GM18520 (cell line): ENCODE data around the gene SLC46A2.
A peak's percentile ranks its signal among the peaks of the same experiment; 100 is the strongest.

Experiments
- ATAC-seq: cut with Tn5 transposase; IDR thresholded peaks from one replicate; pipeline ENCODE4 v1.9.1; 2021; ENCODE audit not compliant: unreplicated experiment

SLC46A2 gene

GRCh38 chr9:112861155-112861554 is 29.5 kb downstream of the SLC46A2 start:
- ATAC-seq: no peak

DNA sequence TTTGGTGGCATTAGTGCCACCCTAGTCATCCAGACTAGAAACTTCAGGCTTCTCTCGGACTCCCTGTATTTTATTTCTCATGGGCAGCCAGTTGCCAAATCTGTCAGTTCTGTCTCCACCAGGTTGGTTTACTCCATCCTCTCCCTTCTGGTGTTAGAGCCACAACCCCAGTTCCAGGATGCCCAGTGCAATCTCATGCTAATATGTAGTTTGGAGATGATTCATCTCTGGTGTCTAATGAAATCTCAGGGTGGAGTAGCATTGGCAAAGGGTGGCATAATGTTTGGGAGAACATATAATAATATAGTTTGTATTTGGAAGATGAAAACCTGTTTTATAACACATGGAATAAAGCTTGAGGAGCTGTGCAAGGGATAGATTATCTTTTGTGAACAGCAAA is 30.2 kb downstream of the SLC46A2 start:
- no peak for ATAC-seq

DNA sequence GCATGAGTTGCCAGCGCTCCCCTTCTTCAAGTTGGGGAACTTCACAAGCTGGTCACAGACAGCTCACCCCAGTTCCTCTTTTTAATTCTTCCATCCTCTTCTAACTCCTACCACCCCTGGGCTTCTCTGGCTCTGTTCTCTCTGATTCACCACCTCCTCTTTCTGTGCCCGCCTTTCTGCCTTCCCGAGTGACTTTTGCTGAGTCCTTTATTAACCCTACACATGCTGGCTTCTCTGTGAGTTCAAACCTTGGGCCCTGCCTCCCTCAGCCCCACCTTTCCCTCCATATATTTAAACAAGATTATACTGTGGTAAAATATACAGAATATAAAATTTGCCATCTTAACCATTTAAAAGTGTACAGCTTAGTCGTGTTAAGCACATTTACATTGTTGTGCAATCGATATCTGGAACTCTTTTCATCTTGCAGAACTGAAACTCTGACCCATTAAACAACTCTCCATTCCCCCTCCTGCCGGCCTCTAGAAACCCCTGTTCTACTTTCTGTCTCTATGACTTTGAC is 32.0 kb downstream of the SLC46A2 start:
- no peak for ATAC-seq

GRCh38 chr9:112858005-112858404 is 32.7 kb downstream of the SLC46A2 start:
- ATAC-seq: no peak

DNA sequence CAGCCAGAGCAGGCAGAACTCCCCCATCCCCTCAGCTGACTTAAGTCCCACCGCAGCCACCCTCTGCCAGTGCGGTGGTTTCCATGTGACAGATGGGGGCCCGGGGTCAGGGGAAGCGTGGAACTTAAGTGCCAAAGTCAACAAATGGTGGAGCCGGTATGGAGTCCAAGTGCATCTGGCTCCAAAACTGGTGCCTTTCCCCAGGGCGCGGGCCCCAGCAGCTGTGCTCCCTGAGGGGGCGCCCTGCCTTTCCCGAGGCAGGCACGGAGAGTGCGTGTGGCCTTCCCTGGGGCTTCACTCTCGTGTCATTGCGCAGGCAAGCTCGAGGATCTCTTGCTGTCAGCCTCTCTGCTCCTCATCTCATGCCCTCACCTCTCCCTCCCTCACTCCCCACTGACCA is 33.8 kb downstream of the SLC46A2 start:
- no peak for ATAC-seq

- no peak for ATAC-seq
Observed at GRCh38 chr9:112856200-112856599, 34.5 kb downstream of the SLC46A2 start.

DNA sequence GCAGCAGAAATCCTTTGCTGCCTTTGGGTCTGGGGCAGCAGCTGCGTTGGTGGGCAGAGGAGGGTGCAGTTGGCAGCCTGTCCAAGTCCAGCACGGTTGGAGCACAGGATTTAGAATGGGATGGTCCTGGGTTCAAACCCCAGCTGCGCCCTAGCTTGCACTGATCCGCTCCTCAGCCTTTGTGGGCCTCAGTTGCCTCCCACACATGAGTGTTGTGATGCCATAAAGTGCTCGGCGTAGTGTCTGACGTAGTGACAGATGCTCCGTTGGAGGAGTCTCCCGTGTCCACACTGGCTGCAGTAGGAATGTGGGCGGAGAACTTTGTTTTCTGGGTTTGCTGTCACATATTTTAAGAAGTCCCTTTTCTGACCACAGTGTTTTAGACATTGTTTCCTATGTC is 36.0 kb downstream of the SLC46A2 start:
- no peak for ATAC-seq

- ATAC-seq: no peak
Observed at GRCh38 chr9:112853882-112854585, 36.6 kb downstream of the SLC46A2 start.

DNA sequence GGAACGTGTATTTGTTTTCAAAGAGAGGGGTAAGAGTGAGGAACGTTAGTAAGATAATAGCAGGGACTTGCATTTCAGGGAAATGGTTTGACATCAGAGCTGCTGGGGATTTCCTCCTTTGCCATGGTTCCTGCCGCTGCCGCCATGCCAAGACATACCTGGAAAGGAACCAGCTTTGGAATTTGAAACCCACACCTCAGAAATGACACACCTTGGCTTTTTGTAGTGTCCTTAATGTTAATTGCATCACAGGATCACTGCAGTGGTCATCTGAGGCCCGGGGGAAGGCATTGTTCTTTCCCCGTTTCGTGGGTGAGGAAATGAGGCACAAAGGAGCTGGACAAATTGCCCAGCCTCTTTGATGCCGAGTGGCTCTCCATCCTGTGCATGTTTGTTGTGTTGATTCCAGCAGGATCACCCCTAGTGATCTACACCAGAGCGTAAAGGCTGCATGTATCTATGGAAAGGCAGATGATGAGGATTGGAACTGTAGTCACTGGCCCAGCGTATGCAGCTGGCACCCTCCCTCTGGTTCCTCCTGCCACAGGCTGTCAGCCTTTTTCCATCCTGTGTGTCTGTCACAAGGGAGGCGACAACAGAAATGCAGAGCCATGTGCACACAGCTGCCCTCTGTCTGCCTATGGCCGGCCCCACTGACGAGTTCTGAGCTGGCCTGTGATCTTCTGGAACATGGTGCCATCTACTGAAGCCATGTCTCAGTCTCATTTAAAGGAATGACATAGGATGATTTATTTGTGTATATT is 37.8 kb downstream of the SLC46A2 start:
- ATAC-seq: no peak

- no peak for ATAC-seq
Observed at GRCh38 chr9:112850840-112851239, 39.8 kb downstream of the SLC46A2 start.

GRCh38 chr9:112849363-112849922 is 41.2 kb downstream of the SLC46A2 start:
- no peak for ATAC-seq

- ATAC-seq: no peak
Observed at GRCh38 chr9:112848316-112849151, 42.1 kb downstream of the SLC46A2 start.

DNA sequence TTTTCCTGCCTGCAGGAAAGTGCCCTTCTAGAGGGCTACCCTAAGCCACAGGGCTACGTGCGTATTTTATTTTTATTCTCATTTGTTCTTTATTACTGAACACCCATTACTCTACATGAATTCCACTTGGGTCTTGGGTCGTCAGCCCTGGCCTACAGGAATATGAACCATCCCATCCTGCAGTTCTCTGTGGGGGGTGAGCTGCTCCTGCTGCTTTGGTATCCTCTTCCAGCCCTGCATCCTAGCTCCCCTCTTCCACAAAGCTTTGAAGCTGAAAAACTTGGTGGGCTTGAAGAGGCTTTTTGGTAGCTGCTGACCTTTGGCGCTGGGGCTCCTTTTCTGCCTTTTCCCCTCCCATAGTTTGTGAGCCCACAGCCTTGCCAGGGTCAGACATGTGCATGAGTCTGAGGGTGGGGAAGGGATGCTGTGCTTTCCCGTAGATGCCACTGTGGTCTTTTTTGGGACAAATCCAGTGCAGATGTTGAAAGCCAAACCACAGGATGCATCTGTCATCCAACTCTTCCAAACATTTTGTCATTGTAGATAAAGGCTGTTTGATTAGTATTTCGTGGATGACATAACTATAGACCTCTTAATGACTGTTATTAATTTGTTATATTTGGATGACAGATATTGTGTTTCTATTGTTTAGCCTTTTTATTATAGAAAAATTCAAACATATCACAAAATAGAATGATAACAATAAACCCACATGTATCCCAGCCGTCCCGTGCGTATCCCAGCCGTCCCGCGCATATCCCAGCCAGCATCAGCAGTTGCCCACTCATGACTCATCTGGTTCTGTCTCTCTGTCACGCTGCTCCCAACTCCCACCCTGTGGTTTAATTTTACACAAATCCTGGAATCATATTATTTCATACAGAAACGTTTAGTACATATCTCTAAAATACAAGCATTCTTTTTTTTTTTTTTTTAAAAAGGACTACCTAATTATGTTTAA is 43.9 kb downstream of the SLC46A2 start:
- ATAC-seq: no peak

DNA sequence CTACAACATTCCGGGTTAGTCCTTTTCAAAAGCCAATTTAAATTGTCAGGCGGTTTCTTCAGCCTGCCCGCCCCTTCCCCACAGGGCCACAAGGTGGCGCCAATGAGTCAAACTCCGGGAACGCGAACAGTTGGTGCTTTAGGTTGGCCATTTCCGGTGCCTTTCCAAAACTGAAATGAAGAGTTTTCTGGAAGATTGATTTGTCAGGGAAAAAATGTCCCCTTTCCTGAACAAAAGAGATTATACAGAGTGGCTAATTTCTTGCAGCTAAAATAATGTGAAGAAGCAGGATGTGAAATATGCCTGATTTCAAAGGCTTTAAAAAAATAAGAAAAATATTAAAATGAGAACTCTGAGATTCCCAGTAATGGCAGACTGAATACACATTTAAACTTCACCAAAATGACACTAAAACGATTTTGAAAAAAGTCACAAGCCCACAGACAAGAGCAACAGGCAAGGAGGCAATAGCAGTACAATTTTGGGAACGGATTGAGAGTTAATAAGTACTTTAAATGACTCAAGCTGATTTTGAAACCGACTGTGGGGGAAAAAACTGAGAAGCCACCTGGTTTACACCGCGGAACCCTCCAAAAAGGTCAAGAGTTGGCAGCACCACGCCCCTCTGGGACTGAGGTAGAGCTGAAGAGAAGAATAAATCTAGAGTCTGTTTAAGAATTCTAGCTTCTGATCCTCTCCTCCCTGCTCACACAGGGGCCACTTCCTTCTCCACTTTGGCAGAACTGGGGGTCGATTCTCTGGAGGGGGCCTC is 45.7 kb downstream of the SLC46A2 start:
- peak; percentile 47 for ATAC-seq

- ATAC-seq: no peak
Observed at GRCh38 chr9:112842555-112842954, 48.1 kb downstream of the SLC46A2 start.

- ATAC-seq: no peak
Observed at GRCh38 chr9:112841261-112841660, 49.4 kb downstream of the SLC46A2 start.

DNA sequence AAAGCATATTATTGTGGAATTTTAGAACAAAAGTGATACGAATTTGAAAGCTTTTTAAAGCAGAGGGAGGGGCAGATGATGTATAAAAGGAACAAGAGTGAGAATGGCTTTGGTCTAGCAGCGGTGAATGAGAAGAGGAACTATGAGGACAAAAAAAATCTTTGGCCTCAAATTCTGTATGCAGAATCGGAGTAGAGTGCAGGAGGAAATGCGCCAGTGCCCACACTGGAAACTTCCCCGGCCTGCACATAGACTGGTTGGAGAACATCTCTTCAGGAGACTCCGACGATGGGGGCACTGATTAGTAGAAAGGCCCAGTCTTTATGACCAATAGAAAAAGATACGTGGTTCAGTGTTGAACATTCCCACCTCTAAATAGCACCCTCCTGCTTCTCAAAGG is 51.3 kb downstream of the SLC46A2 start:
- ATAC-seq: no peak

DNA sequence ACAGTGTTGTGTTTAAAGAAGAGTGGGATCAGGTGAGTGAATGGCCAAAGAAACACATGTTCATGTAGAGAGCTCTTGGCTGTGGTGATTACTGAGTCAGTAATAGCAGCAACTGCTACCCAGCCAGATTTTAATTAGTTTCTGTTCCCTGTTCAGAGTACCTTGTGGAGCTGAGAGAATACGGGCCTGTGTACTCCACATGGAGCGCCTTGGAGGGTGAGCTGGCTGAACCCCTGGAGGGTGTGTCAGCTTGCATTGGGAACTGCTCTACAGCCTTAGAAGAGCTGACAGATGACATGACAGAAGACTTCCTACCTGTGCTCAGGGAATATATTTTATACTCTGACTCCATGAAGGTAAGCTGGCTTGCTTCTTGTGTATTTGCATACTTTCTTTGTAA is 52.3 kb downstream of the SLC46A2 start:
- no peak for ATAC-seq

DNA sequence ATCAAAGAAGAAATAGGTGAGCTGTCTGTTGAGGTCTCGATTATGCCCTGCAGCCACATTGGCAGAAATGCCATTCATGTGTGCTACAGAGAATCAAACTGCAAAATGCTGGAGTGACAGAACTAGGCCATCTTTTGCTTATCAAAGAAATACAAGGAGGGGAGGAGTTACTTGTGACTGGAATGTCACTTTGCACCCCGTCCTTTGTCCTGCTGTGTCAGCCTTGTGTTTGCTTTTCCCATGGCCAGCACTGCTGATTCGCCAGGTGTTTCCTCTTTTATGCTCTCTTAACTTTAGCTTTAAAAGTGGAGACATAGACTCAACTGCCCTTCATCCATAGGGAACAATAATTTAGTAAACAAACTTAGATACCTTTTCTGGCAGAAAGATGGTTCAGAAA is 54.3 kb downstream of the SLC46A2 start:
- ATAC-seq: no peak
